HepG2 (cell line): ENCODE results near the gene HPS3. TPM values are rescaled to one million over a fixed set of nuclear protein-coding genes. Genes with fewer than 3 reads are reported as not detected.

ENCODE experiments used
- DDIT3 ChIP-seq: sonication (generic); formaldehyde crosslinking; IDR thresholded peaks from 2 replicates; pipeline ENCODE4 v1.4.0; 2020; ENCODE audit warnings: mild to moderate bottlenecking, missing genetic modification reagents
- FOSL1 ChIP-seq: sonication (generic); formaldehyde crosslinking; IDR thresholded peaks from 2 replicates; pipeline ENCODE4 v1.9.0; 2021; ENCODE audit warnings: missing genetic modification reagents, borderline replicate concordance
- GPBP1L1 ChIP-seq: sonication (generic); formaldehyde crosslinking; IDR thresholded peaks from 2 replicates; pipeline ENCODE4 v1.5.0; 2020; ENCODE audit warnings: mild to moderate bottlenecking, missing genetic modification reagents
- MIER3 ChIP-seq: IDR thresholded peaks from 2 replicates; pipeline ENCODE4 v1.6.1; 2016; ENCODE audit warnings: missing compliant biosample characterization, borderline replicate concordance
- NBN ChIP-seq: fragments of 450-650 bp; conservative IDR thresholded peaks from 2 replicates; pipeline ENCODE4 v1.6.1; 2017
- NFIB ChIP-seq: sonication (generic); formaldehyde crosslinking; IDR thresholded peaks from 2 replicates; pipeline ENCODE4 v1.9.0; 2021; ENCODE audit warnings: missing genetic modification reagents, mild to moderate bottlenecking, borderline replicate concordance
- NR3C1 ChIP-seq: sonication (generic); formaldehyde crosslinking; IDR thresholded peaks from 2 replicates; pipeline ENCODE4 v1.4.0; 2020; ENCODE audit warnings: missing genetic modification reagents
- PLRG1 ChIP-seq: fragments of 450-650 bp; conservative IDR thresholded peaks from 2 replicates; pipeline ENCODE4 v1.6.1; 2016
- PPARG ChIP-seq: conservative IDR thresholded peaks from 2 replicates; pipeline ENCODE4 v1.6.1; 2016; ENCODE audit warnings: missing biosample characterization, missing genetic modification reagents
- SMAD1 ChIP-seq: sonication (generic); formaldehyde crosslinking; IDR thresholded peaks from 2 replicates; pipeline ENCODE4 v1.4.0; 2020; ENCODE audit warnings: missing genetic modification reagents, low read depth, mild to moderate bottlenecking, borderline replicate concordance
- SMC3 ChIP-seq: IDR thresholded peaks from 2 replicates; pipeline ENCODE4 v1.6.1; 2011; ENCODE audit warnings: low read length, improper control_type of control experiment
- SP2 ChIP-seq: sonication (generic); formaldehyde crosslinking; IDR thresholded peaks from 2 replicates; pipeline ENCODE4 v1.5.1; 2020; ENCODE audit warnings: mild to moderate bottlenecking, missing genetic modification reagents
- TAF15 ChIP-seq: fragments of 200-400 bp; formaldehyde crosslinking; IDR thresholded peaks from one replicate; pipeline ENCODE4 v1.6.1; 2018; ENCODE audit warnings: mild to moderate bottlenecking, low read depth, low read length; ENCODE audit not compliant: poor library complexity, severe bottlenecking
- TEAD3 ChIP-seq: optimal IDR thresholded peaks from 2 replicates; pipeline ENCODE3; 2016; ENCODE audit warnings: borderline replicate concordance
- TOPORS ChIP-seq: sonication (generic); formaldehyde crosslinking; IDR thresholded peaks from 2 replicates; pipeline ENCODE4 v1.8.0; 2023; ENCODE audit warnings: mild to moderate bottlenecking, missing genetic modification reagents
- ZBTB7A ChIP-seq: sonication (generic); formaldehyde crosslinking; IDR thresholded peaks from 2 replicates; pipeline ENCODE4 v1.8.0; 2022; ENCODE audit warnings: mild to moderate bottlenecking, missing genetic modification reagents
- ZBTB8A ChIP-seq: sonication (generic); formaldehyde crosslinking; IDR thresholded peaks from 2 replicates; pipeline ENCODE4 v1.4.0; 2020; ENCODE audit warnings: mild to moderate bottlenecking, low read depth, missing genetic modification reagents, borderline replicate concordance
- ZHX1 ChIP-seq: sonication (generic); formaldehyde crosslinking; IDR thresholded peaks from 2 replicates; pipeline ENCODE4 v1.8.1; 2022; ENCODE audit warnings: low read depth, mild to moderate bottlenecking, missing genetic modification reagents
- ZNF570 ChIP-seq: sonication (generic); formaldehyde crosslinking; IDR thresholded peaks from 2 replicates; pipeline ENCODE4 v1.4.0; 2020; ENCODE audit warnings: mild to moderate bottlenecking, missing genetic modification reagents, borderline replicate concordance
- ZNF7 ChIP-seq: IDR thresholded peaks from 2 replicates; pipeline ENCODE4 v1.6.1; 2016; ENCODE audit warnings: missing biosample characterization, missing genetic modification reagents
- ZNF713 ChIP-seq: sonication (generic); formaldehyde crosslinking; IDR thresholded peaks from 2 replicates; pipeline ENCODE4 v1.4.0; 2020; ENCODE audit warnings: mild to moderate bottlenecking, missing genetic modification reagents
- ZNF747 ChIP-seq: sonication (generic); formaldehyde crosslinking; IDR thresholded peaks from 2 replicates; pipeline ENCODE4 v1.8.1; 2023; ENCODE audit warnings: missing genetic modification reagents, mild to moderate bottlenecking, borderline replicate concordance
- ZNF749 ChIP-seq: sonication (generic); formaldehyde crosslinking; IDR thresholded peaks from 2 replicates; pipeline ENCODE4 v1.8.0; 2022; ENCODE audit warnings: mild to moderate bottlenecking, missing genetic modification reagents, moderate library complexity, borderline replicate concordance
- ZNF761 ChIP-seq: sonication (generic); formaldehyde crosslinking; conservative IDR thresholded peaks from 2 replicates; pipeline ENCODE4 v1.4.0; 2020; ENCODE audit warnings: mild to moderate bottlenecking, missing genetic modification reagents
- polyA plus RNA-seq, 8 experiments: library from polyadenylated mRNA; depleted of rRNA in 3 of 8; stranded (reverse) in 7 of 8; unstranded in 1 of 8; fragments of >200 nt; fragmentation: Illumina TruSeq in 4 of 8; extraction: Trizol in 4 of 8; gene quantifications; 2 replicates each; pipeline versions ENCODE4 v1.2.1 to v1.2.3, GENCODE V29; 2011 to 2016; ENCODE audit warnings: low read depth in 4 of 8, missing spikeins in 1 of 8, mixed read lengths in 1 of 8; ENCODE audit not compliant: insufficient read depth in 1 of 8
- total RNA-seq, 5 experiments: library from RNA; depleted of rRNA; stranded (reverse); fragments of >200 nt; fragmentation: Illumina TruSeq; extraction: Trizol; gene quantifications; 2 replicates each; pipeline ENCODE4 v1.2.3, GENCODE V29; 2016; ENCODE audit warnings: low read depth in 1 of 5

The HPS3 gene
- total and polyA plus RNA-seq, 2 of the 13 experiments (the other 11 are each of a cell fraction or from before 2014, with no cell fraction given): 9.5 to 18.9 TPM

- TF ChIP-seq GPBP1L1 (CRISPR knock-in tag) (no peak), NR3C1 (CRISPR knock-in tag) (no peak), SMAD1 (CRISPR knock-in tag) (peak; percentile 91; the same call in 1 of the 2 replicates), ZBTB8A (no peak), ZNF761 (no peak), DDIT3 (CRISPR knock-in tag) (no peak), NFIB (no peak), PLRG1 (no peak), TAF15 (no peak), MIER3 (CRISPR knock-in tag) (no peak; the same call in 1 of the 2 replicates), SMC3 (no peak), SP2 (CRISPR knock-in tag) (peak; percentile 97), ZNF747 (CRISPR knock-in tag) (peak; percentile 96), ZNF713 (CRISPR knock-in tag) (no peak), ZNF749 (CRISPR knock-in tag) (peak; percentile 69; the same call in 1 of the 2 replicates), ZNF570 (CRISPR knock-in tag) (peak; percentile 78; the same call in 1 of the 2 replicates), FOSL1 (CRISPR knock-in tag) (peak; percentile 19; the same call in 1 of the 2 replicates), ZHX1 (CRISPR knock-in tag) (peak; percentile 69; the same call in 1 of the 2 replicates), TEAD3 (peak; percentile 37), ZNF7 (CRISPR knock-in tag) (no peak), ZBTB7A (CRISPR knock-in tag) (no peak), NBN (no peak), PPARG (CRISPR knock-in tag) (peak; percentile 68), TOPORS (peak; percentile 77; the same call in 1 of the 2 replicates)
Observed at GRCh38 chr3:149086232-149086988, 43.0 kb upstream of the HPS3 start, which contains the start of gene HLTF (continued).
